GM23338 (cell line): ENCODE measurements around the gene HRK. TPM values are rescaled to one million over a fixed set of nuclear protein-coding genes. Genes with fewer than 3 reads are reported as not detected.

ENCODE experiments used
- ATAC-seq: fragments of 200-7000 bp; cut with Tn5 transposase; 3 replicates; pipeline ENCODE4 v1.9.1; 2020
- DNase-seq: peaks from one replicate; pipeline ENCODE4 v3.0.0-alpha.2; 2015; ENCODE audit warnings: low spot score
- H2AFZ ChIP-seq: fragments of 200-600 bp; sonication (generic); 2 replicates; pipeline ENCODE4 v1.8.0; 2016; ENCODE audit warnings: antibody characterized with exemption, mild to moderate bottlenecking, moderate library complexity
- H3F3A ChIP-seq: fragments of 200-600 bp; sonication (generic); replicated peaks from 2 replicates; pipeline ENCODE4 v1.8.0; 2017; ENCODE audit warnings: antibody characterized with exemption, mixed run types, low read depth
- H3K27ac ChIP-seq: fragments of 200-600 bp; sonication (generic); 2 replicates; pipeline ENCODE4 v1.6.1; 2016; ENCODE audit warnings: low read depth
- H3K27me3 ChIP-seq: fragments of 200-600 bp; sonication (generic); 2 replicates; pipeline ENCODE4 v1.8.0; 2016; ENCODE audit warnings: mild to moderate bottlenecking, mixed run types, moderate library complexity; ENCODE audit not compliant: insufficient read depth
- H3K36me3 ChIP-seq: fragments of 200-600 bp; sonication (generic); 2 replicates; pipeline ENCODE4 v1.8.0; 2016; ENCODE audit warnings: mild to moderate bottlenecking; ENCODE audit not compliant: insufficient read depth
- H3K4me1 ChIP-seq: fragments of 200-600 bp; sonication (generic); 2 replicates; pipeline ENCODE4 v1.8.0; 2016; ENCODE audit warnings: mild to moderate bottlenecking, moderate library complexity; ENCODE audit not compliant: insufficient read depth
- H3K4me2 ChIP-seq: fragments of 200-600 bp; sonication (generic); 2 replicates; pipeline ENCODE4 v1.7.1; 2017; ENCODE audit warnings: mixed run types
- H3K4me3 ChIP-seq: fragments of 200-600 bp; sonication (generic); 2 replicates; pipeline ENCODE4 v1.6.1; 2016; ENCODE audit warnings: mixed run types
- H3K79me2 ChIP-seq: fragments of 200-600 bp; sonication (generic); replicated peaks from 2 replicates; pipeline ENCODE4 v1.8.0; 2017; ENCODE audit warnings: mild to moderate bottlenecking; ENCODE audit not compliant: insufficient read depth
- H3K9me2 ChIP-seq: fragments of 200-600 bp; sonication (generic); 2 replicates; pipeline ENCODE4 v1.8.0; 2017; ENCODE audit not compliant: insufficient read depth
- H4K20me1 ChIP-seq: fragments of 200-600 bp; sonication (generic); replicated peaks from 2 replicates; pipeline ENCODE4 v1.8.0; 2017; ENCODE audit warnings: mild to moderate bottlenecking; ENCODE audit not compliant: insufficient read depth
- H3K27ac Mint-ChIP-seq: 2 replicates; pipeline ENCODE4 v1.8.0; 2020; ENCODE audit warnings: inconsistent platforms, mild to moderate bottlenecking, moderate library complexity, mixed read lengths
- H3K27me3 Mint-ChIP-seq: 3 replicates; pipeline ENCODE4 v1.8.0; 2022; ENCODE audit warnings: low read depth, mild to moderate bottlenecking, moderate library complexity, mixed read lengths, inconsistent platforms; ENCODE audit not compliant: insufficient read depth, poor library complexity
- H3K36me3 Mint-ChIP-seq: 3 replicates; pipeline ENCODE4 v1.8.0; 2021; ENCODE audit warnings: low read depth, mild to moderate bottlenecking, inconsistent platforms, moderate library complexity, mixed read lengths
- H3K4me1 Mint-ChIP-seq: 3 replicates; pipeline ENCODE4 v1.8.0; 2020; ENCODE audit warnings: mild to moderate bottlenecking, inconsistent platforms, mixed read lengths
- H3K4me3 Mint-ChIP-seq: 3 replicates; pipeline ENCODE4 v1.8.0; 2021; ENCODE audit warnings: moderate library complexity, mild to moderate bottlenecking, inconsistent platforms, mixed read lengths
- H3K9me3 Mint-ChIP-seq: 3 replicates; pipeline ENCODE4 v1.8.0; 2020; ENCODE audit warnings: moderate library complexity, mild to moderate bottlenecking, inconsistent platforms, mixed read lengths
- polyA plus RNA-seq: library from polyadenylated mRNA; unstranded; fragments of >200 nt; fragmentation: Nextera tagmentation; extraction: Ambion mirVana; gene quantifications from 2 replicates; pipeline ENCODE4 v1.2.1, GENCODE V29; 2016
- total RNA-seq: library from RNA; depleted of rRNA; stranded (reverse); fragments of >200 nt; shearing (Covaris generic); gene quantifications from 2 replicates; pipeline ENCODE4 v1.2.3, GENCODE V29; 2014
- TF ChIP-seq, protein P1 (sequence below): fragments of 250-450 bp; sonication (Bioruptor Pico); IDR thresholded peaks from 2 replicates; pipeline ENCODE4 v1.5.0; 2020; ENCODE audit warnings: mild to moderate bottlenecking, moderate library complexity
- TF ChIP-seq, protein P2 (sequence below), 2 experiments: fragments of 200-600 bp in 1 of 2; sonication (generic) in 1 of 2; conservative IDR thresholded peaks; 2 replicates each; pipeline versions ENCODE4 v1.5.1 to v1.6.1; 2016 to 2017; ENCODE audit warnings: antibody characterized with exemption in 2 of 2, low read depth in 2 of 2, mild to moderate bottlenecking in 2 of 2, moderate library complexity in 1 of 2

The HRK gene
- total and polyA plus RNA-seq, 2 experiments from 2014 or later = 1.7 to 1.9 TPM

DNA sequence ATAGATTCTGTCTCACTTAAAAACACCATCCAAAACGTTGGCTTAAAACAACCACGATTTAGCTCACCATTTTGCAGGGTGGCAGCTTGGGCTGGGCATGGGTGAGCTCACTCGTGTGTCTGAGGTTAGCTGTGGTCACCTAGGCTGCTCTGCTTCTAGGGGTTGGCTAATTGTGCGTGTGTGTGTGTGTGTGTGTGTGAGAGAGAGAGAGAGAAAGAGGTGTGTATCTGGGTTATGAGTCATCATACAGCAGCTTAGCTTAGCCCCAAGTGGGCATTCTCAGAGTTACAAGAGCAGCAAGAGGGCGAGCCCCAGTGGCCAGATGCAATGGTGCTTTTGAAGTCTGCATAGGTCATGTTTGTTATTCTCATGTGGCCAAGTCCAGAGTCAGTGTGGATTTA lies 35.5 kb upstream of the HRK start:
- Histone ChIP-seq H3K27ac (peak overlapping the region; percentile 39; the same call in 1 of the 2 replicates), H2AFZ (no peak overlapping the region), H3K4me2 (no peak overlapping the region)

More for the DNA sequence above, 35.5 kb upstream of the HRK start:
- peaks cover 11% of the 10 kb centered on the region; the same call in 1 of the 2 replicates for H4K20me1 ChIP-seq
- no peaks in the 10 kb centered on the region for H3K36me3 ChIP-seq
- TF ChIP-seq, protein P1, sequence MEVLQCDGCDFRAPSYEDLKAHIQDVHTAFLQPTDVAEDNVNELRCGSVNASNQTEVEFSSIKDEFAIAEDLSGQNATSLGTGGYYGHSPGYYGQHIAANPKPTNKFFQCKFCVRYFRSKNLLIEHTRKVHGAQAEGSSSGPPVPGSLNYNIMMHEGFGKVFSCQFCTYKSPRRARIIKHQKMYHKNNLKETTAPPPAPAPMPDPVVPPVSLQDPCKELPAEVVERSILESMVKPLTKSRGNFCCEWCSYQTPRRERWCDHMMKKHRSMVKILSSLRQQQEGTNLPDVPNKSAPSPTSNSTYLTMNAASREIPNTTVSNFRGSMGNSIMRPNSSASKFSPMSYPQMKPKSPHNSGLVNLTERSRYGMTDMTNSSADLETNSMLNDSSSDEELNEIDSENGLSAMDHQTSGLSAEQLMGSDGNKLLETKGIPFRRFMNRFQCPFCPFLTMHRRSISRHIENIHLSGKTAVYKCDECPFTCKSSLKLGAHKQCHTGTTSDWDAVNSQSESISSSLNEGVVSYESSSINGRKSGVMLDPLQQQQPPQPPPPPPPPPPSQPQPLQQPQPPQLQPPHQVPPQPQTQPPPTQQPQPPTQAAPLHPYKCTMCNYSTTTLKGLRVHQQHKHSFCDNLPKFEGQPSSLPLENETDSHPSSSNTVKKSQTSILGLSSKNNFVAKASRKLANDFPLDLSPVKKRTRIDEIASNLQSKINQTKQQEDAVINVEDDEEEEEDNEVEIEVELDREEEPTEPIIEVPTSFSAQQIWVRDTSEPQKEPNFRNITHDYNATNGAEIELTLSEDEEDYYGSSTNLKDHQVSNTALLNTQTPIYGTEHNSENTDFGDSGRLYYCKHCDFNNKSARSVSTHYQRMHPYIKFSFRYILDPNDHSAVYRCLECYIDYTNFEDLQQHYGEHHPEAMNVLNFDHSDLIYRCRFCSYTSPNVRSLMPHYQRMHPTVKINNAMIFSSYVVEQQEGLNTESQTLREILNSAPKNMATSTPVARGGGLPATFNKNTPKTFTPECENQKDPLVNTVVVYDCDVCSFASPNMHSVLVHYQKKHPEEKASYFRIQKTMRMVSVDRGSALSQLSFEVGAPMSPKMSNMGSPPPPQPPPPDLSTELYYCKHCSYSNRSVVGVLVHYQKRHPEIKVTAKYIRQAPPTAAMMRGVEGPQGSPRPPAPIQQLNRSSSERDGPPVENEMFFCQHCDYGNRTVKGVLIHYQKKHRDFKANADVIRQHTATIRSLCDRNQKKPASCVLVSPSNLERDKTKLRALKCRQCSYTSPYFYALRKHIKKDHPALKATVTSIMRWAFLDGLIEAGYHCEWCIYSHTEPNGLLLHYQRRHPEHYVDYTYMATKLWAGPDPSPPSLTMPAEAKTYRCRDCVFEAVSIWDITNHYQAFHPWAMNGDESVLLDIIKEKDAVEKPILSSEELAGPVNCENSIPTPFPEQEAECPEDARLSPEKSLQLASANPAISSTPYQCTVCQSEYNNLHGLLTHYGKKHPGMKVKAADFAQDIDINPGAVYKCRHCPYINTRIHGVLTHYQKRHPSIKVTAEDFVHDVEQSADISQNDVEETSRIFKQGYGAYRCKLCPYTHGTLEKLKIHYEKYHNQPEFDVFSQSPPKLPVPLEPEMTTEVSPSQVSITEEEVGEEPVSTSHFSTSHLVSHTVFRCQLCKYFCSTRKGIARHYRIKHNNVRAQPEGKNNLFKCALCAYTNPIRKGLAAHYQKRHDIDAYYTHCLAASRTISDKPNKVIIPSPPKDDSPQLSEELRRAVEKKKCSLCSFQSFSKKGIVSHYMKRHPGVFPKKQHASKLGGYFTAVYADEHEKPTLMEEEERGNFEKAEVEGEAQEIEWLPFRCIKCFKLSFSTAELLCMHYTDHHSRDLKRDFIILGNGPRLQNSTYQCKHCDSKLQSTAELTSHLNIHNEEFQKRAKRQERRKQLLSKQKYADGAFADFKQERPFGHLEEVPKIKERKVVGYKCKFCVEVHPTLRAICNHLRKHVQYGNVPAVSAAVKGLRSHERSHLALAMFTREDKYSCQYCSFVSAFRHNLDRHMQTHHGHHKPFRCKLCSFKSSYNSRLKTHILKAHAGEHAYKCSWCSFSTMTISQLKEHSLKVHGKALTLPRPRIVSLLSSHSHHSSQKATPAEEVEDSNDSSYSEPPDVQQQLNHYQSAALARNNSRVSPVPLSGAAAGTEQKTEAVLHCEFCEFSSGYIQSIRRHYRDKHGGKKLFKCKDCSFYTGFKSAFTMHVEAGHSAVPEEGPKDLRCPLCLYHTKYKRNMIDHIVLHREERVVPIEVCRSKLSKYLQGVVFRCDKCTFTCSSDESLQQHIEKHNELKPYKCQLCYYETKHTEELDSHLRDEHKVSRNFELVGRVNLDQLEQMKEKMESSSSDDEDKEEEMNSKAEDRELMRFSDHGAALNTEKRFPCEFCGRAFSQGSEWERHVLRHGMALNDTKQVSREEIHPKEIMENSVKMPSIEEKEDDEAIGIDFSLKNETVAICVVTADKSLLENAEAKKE = no peak
- TF ChIP-seq, protein P2, sequence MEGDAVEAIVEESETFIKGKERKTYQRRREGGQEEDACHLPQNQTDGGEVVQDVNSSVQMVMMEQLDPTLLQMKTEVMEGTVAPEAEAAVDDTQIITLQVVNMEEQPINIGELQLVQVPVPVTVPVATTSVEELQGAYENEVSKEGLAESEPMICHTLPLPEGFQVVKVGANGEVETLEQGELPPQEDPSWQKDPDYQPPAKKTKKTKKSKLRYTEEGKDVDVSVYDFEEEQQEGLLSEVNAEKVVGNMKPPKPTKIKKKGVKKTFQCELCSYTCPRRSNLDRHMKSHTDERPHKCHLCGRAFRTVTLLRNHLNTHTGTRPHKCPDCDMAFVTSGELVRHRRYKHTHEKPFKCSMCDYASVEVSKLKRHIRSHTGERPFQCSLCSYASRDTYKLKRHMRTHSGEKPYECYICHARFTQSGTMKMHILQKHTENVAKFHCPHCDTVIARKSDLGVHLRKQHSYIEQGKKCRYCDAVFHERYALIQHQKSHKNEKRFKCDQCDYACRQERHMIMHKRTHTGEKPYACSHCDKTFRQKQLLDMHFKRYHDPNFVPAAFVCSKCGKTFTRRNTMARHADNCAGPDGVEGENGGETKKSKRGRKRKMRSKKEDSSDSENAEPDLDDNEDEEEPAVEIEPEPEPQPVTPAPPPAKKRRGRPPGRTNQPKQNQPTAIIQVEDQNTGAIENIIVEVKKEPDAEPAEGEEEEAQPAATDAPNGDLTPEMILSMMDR (conservative IDR thresholded peaks at IDR 0.05; ENCODE audit: low read depth in 2 of 2) = peak in 1 of 2 experiments; percentile 23; a peak in 2 of 4 replicates
- peak overlapping the region; percentile 81 for H3K27ac Mint-ChIP-seq
- 0 out of 2 replicates have a peak, but pooled peaks cover 4% of the 10 kb centered on the region for H3F3A ChIP-seq
- H3K27me3 ChIP-seq = no peaks in the 10 kb centered on the region
- peaks cover 6% of the 10 kb centered on the region; the same call in 1 of the 2 replicates for H3K4me1 ChIP-seq
- peaks cover 2% of the 10 kb centered on the region for H3K27me3 Mint-ChIP-seq
- ATAC-seq (peak; percentile 55), DNase-seq (peak; percentile 26)
- peaks cover 23% of the 10 kb centered on the region for H3K4me1 Mint-ChIP-seq
- no peak overlapping the region for H3K4me3 ChIP-seq
- H3K9me2 ChIP-seq = no peaks in the 10 kb centered on the region; the same call in 1 of the 2 replicates
- peaks cover 26% of the 10 kb centered on the region for H3K79me2 ChIP-seq
- no peaks in the 10 kb centered on the region for H3K9me3 Mint-ChIP-seq
- no peak overlapping the region for H3K4me3 Mint-ChIP-seq
- H3K36me3 Mint-ChIP-seq = peaks cover 22% of the 10 kb centered on the region; the same call in 2 of the 3 replicates
